GM23338 (cell line): ENCODE results near the gene OTUD7B. TPM values are rescaled to one million over a fixed set of nuclear protein-coding genes. Genes with fewer than 3 reads are reported as not detected.

Source experiments
- ATAC-seq: fragments of 200-7000 bp; cut with Tn5 transposase; 3 replicates; pipeline ENCODE4 v1.9.1; 2020
- DNase-seq: peaks from one replicate; pipeline ENCODE4 v3.0.0-alpha.2; 2015; ENCODE audit warnings: low spot score
- H2AFZ ChIP-seq: fragments of 200-600 bp; sonication (generic); 2 replicates; pipeline ENCODE4 v1.8.0; 2016; ENCODE audit warnings: antibody characterized with exemption, mild to moderate bottlenecking, moderate library complexity
- H3F3A ChIP-seq: fragments of 200-600 bp; sonication (generic); replicated peaks from 2 replicates; pipeline ENCODE4 v1.8.0; 2017; ENCODE audit warnings: antibody characterized with exemption, mixed run types, low read depth
- H3K27ac ChIP-seq: fragments of 200-600 bp; sonication (generic); 2 replicates; pipeline ENCODE4 v1.6.1; 2016; ENCODE audit warnings: low read depth
- H3K27me3 ChIP-seq: fragments of 200-600 bp; sonication (generic); 2 replicates; pipeline ENCODE4 v1.8.0; 2016; ENCODE audit warnings: mild to moderate bottlenecking, mixed run types, moderate library complexity; ENCODE audit not compliant: insufficient read depth
- H3K36me3 ChIP-seq: fragments of 200-600 bp; sonication (generic); 2 replicates; pipeline ENCODE4 v1.8.0; 2016; ENCODE audit warnings: mild to moderate bottlenecking; ENCODE audit not compliant: insufficient read depth
- H3K4me1 ChIP-seq: fragments of 200-600 bp; sonication (generic); 2 replicates; pipeline ENCODE4 v1.8.0; 2016; ENCODE audit warnings: mild to moderate bottlenecking, moderate library complexity; ENCODE audit not compliant: insufficient read depth
- H3K4me2 ChIP-seq: fragments of 200-600 bp; sonication (generic); 2 replicates; pipeline ENCODE4 v1.7.1; 2017; ENCODE audit warnings: mixed run types
- H3K4me3 ChIP-seq: fragments of 200-600 bp; sonication (generic); 2 replicates; pipeline ENCODE4 v1.6.1; 2016; ENCODE audit warnings: mixed run types
- H3K79me2 ChIP-seq: fragments of 200-600 bp; sonication (generic); replicated peaks from 2 replicates; pipeline ENCODE4 v1.8.0; 2017; ENCODE audit warnings: mild to moderate bottlenecking; ENCODE audit not compliant: insufficient read depth
- H3K9me2 ChIP-seq: fragments of 200-600 bp; sonication (generic); 2 replicates; pipeline ENCODE4 v1.8.0; 2017; ENCODE audit not compliant: insufficient read depth
- H4K20me1 ChIP-seq: fragments of 200-600 bp; sonication (generic); replicated peaks from 2 replicates; pipeline ENCODE4 v1.8.0; 2017; ENCODE audit warnings: mild to moderate bottlenecking; ENCODE audit not compliant: insufficient read depth
- H3K27ac Mint-ChIP-seq: 2 replicates; pipeline ENCODE4 v1.8.0; 2020; ENCODE audit warnings: inconsistent platforms, mild to moderate bottlenecking, moderate library complexity, mixed read lengths
- H3K27me3 Mint-ChIP-seq: 3 replicates; pipeline ENCODE4 v1.8.0; 2022; ENCODE audit warnings: low read depth, mild to moderate bottlenecking, moderate library complexity, mixed read lengths, inconsistent platforms; ENCODE audit not compliant: insufficient read depth, poor library complexity
- H3K36me3 Mint-ChIP-seq: 3 replicates; pipeline ENCODE4 v1.8.0; 2021; ENCODE audit warnings: low read depth, mild to moderate bottlenecking, inconsistent platforms, moderate library complexity, mixed read lengths
- H3K4me1 Mint-ChIP-seq: 3 replicates; pipeline ENCODE4 v1.8.0; 2020; ENCODE audit warnings: mild to moderate bottlenecking, inconsistent platforms, mixed read lengths
- H3K4me3 Mint-ChIP-seq: 3 replicates; pipeline ENCODE4 v1.8.0; 2021; ENCODE audit warnings: moderate library complexity, mild to moderate bottlenecking, inconsistent platforms, mixed read lengths
- H3K9me3 Mint-ChIP-seq: 3 replicates; pipeline ENCODE4 v1.8.0; 2020; ENCODE audit warnings: moderate library complexity, mild to moderate bottlenecking, inconsistent platforms, mixed read lengths
- CREB1 ChIP-seq: fragments of 250-450 bp; sonication (Bioruptor Pico); IDR thresholded peaks from 2 replicates; pipeline ENCODE4 v1.5.0; 2020; ENCODE audit warnings: low read depth, mild to moderate bottlenecking, moderate library complexity
- CTCF ChIP-seq, 2 experiments: fragments of 200-600 bp in 1 of 2; sonication (generic) in 1 of 2; conservative IDR thresholded peaks; 2 replicates each; pipeline versions ENCODE4 v1.5.1 to v1.6.1; 2016 to 2017; ENCODE audit warnings: antibody characterized with exemption in 2 of 2, low read depth in 2 of 2, mild to moderate bottlenecking in 2 of 2, moderate library complexity in 1 of 2
- EZH2 ChIP-seq: fragments of 200-600 bp; sonication (generic); IDR thresholded peaks from one replicate; pipeline ENCODE4 v1.8.0; 2017; ENCODE audit warnings: antibody characterized with exemption, mild to moderate bottlenecking, low read depth; ENCODE audit not compliant: unreplicated experiment
- EZH2phosphoT487 ChIP-seq: fragments of 200-600 bp; sonication (generic); IDR thresholded peaks from one replicate; pipeline ENCODE4 v1.8.1; 2018; ENCODE audit warnings: antibody characterized with exemption; ENCODE audit not compliant: unreplicated experiment
- JUNB ChIP-seq: IDR thresholded peaks from one replicate; pipeline ENCODE4 v1.6.1; 2016; ENCODE audit warnings: antibody characterized with exemption; ENCODE audit not compliant: unreplicated experiment
- NANOG ChIP-seq: IDR thresholded peaks from 2 replicates; pipeline ENCODE4 v1.6.1; 2016; ENCODE audit warnings: antibody characterized with exemption, borderline replicate concordance
- POLR2AphosphoS5 ChIP-seq: IDR thresholded peaks from 2 replicates; pipeline ENCODE4 v1.6.1; 2016; ENCODE audit warnings: antibody characterized with exemption, low read depth
- STAT1 ChIP-seq: IDR thresholded peaks from one replicate; pipeline ENCODE4 v1.6.1; 2016; ENCODE audit warnings: antibody characterized with exemption; ENCODE audit not compliant: unreplicated experiment
- ZNF114 ChIP-seq: fragments of 250-450 bp; sonication (Bioruptor Pico); IDR thresholded peaks from 2 replicates; pipeline ENCODE4 v1.5.0; 2020; ENCODE audit warnings: mild to moderate bottlenecking, moderate library complexity
- ZNF331 ChIP-seq: fragments of 250-450 bp; sonication (Bioruptor Pico); IDR thresholded peaks from 2 replicates; pipeline ENCODE4 v1.5.0; 2020; ENCODE audit warnings: low read depth, mild to moderate bottlenecking, moderate library complexity
- polyA plus RNA-seq: library from polyadenylated mRNA; unstranded; fragments of >200 nt; fragmentation: Nextera tagmentation; extraction: Ambion mirVana; gene quantifications from 2 replicates; pipeline ENCODE4 v1.2.1, GENCODE V29; 2016
- total RNA-seq: library from RNA; depleted of rRNA; stranded (reverse); fragments of >200 nt; shearing (Covaris generic); gene quantifications from 2 replicates; pipeline ENCODE4 v1.2.3, GENCODE V29; 2014
- TF ChIP-seq, protein P1 (sequence below): fragments of 250-450 bp; sonication (Bioruptor Pico); IDR thresholded peaks from 2 replicates; pipeline ENCODE4 v1.5.0; 2020; ENCODE audit warnings: mild to moderate bottlenecking, moderate library complexity

Gene OTUD7B
- total and polyA plus RNA-seq, 2 experiments from 2014 or later: 3.7 to 9.9 TPM

GRCh38 chr1:150008699-150009098 lies 1.8 kb downstream of the OTUD7B start:
- Histone ChIP-seq H3K4me1 (peaks cover 22% of the 10 kb centered on the region), H3K27me3 (no peaks in the 10 kb centered on the region), H3F3A (peaks cover 3% of the 10 kb centered on the region; the same call in 1 of the 2 replicates), H3K27ac (no peak overlapping the region), H4K20me1 (peaks cover 26% of the 10 kb centered on the region), H3K36me3 (no peaks in the 10 kb centered on the region), H3K79me2 (peaks cover 50% of the 10 kb centered on the region), H3K4me3 (peak overlapping the region; percentile 97), H3K4me2 (peak overlapping the region; percentile 82), H3K9me2 (no peaks in the 10 kb centered on the region), H2AFZ (no peak overlapping the region)
- Mint-ChIP-seq H3K36me3 (peaks cover 9% of the 10 kb centered on the region; the same call in 2 of the 3 replicates), H3K27me3 (peaks cover 6% of the 10 kb centered on the region), H3K27ac (no peak overlapping the region), H3K4me1 (peaks cover 24% of the 10 kb centered on the region), H3K9me3 (no peaks in the 10 kb centered on the region), H3K4me3 (peak overlapping the region; percentile 98)
- DNase-seq (no peak), ATAC-seq (no peak)
- TF ChIP-seq POLR2AphosphoS5: no peak

DNA sequence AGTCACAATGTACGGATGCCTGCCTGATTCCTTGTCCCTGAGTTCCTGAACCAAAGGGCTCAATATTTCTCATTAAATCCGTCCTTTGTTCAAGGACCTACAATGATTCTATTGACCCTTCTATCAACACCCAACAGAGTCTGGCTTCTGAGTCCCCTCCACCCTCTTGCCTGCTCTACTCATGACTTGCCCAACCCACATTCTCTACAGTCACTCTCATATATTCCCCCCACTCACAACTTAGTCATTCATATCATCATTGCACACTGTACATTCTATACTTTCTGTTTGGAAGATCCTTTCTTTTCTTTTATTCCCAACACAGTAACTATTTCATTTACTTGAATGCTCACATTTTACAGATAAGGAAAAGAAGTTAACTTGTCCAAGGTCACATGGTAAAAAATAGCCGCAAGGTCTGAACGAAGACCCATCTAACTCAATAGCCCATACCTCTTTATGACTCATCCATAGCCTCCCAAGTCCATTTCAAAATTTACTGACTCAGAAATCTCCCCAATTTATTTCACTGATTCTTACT lies 3.6 kb downstream of the OTUD7B start:
- Histone ChIP-seq H4K20me1 (peaks cover 36% of the 10 kb centered on the region), H3K27me3 (no peaks in the 10 kb centered on the region), H3F3A (peaks cover 3% of the 10 kb centered on the region; the same call in 1 of the 2 replicates), H3K4me2 (peak overlapping the region; percentile 82; the same call in 1 of the 2 replicates), H3K9me2 (no peaks in the 10 kb centered on the region), H2AFZ (no peak overlapping the region), H3K4me3 (no peak overlapping the region), H3K36me3 (no peaks in the 10 kb centered on the region), H3K27ac (no peak overlapping the region), H3K79me2 (peaks cover 64% of the 10 kb centered on the region), H3K4me1 (peaks cover 22% of the 10 kb centered on the region)
- Mint-ChIP-seq H3K27me3 (peaks cover 6% of the 10 kb centered on the region), H3K9me3 (no peaks in the 10 kb centered on the region), H3K27ac (no peak overlapping the region), H3K4me3 (no peak overlapping the region), H3K36me3 (peaks cover 14% of the 10 kb centered on the region), H3K4me1 (peaks cover 24% of the 10 kb centered on the region)
- DNase-seq: no peak
- ATAC-seq: no peak
- no peak for TF ChIP-seq ZNF331 (CRISPR knock-in tag)
- no peak for TF ChIP-seq EZH2phosphoT487
- TF ChIP-seq POLR2AphosphoS5: no peak
- TF ChIP-seq, protein P1, sequence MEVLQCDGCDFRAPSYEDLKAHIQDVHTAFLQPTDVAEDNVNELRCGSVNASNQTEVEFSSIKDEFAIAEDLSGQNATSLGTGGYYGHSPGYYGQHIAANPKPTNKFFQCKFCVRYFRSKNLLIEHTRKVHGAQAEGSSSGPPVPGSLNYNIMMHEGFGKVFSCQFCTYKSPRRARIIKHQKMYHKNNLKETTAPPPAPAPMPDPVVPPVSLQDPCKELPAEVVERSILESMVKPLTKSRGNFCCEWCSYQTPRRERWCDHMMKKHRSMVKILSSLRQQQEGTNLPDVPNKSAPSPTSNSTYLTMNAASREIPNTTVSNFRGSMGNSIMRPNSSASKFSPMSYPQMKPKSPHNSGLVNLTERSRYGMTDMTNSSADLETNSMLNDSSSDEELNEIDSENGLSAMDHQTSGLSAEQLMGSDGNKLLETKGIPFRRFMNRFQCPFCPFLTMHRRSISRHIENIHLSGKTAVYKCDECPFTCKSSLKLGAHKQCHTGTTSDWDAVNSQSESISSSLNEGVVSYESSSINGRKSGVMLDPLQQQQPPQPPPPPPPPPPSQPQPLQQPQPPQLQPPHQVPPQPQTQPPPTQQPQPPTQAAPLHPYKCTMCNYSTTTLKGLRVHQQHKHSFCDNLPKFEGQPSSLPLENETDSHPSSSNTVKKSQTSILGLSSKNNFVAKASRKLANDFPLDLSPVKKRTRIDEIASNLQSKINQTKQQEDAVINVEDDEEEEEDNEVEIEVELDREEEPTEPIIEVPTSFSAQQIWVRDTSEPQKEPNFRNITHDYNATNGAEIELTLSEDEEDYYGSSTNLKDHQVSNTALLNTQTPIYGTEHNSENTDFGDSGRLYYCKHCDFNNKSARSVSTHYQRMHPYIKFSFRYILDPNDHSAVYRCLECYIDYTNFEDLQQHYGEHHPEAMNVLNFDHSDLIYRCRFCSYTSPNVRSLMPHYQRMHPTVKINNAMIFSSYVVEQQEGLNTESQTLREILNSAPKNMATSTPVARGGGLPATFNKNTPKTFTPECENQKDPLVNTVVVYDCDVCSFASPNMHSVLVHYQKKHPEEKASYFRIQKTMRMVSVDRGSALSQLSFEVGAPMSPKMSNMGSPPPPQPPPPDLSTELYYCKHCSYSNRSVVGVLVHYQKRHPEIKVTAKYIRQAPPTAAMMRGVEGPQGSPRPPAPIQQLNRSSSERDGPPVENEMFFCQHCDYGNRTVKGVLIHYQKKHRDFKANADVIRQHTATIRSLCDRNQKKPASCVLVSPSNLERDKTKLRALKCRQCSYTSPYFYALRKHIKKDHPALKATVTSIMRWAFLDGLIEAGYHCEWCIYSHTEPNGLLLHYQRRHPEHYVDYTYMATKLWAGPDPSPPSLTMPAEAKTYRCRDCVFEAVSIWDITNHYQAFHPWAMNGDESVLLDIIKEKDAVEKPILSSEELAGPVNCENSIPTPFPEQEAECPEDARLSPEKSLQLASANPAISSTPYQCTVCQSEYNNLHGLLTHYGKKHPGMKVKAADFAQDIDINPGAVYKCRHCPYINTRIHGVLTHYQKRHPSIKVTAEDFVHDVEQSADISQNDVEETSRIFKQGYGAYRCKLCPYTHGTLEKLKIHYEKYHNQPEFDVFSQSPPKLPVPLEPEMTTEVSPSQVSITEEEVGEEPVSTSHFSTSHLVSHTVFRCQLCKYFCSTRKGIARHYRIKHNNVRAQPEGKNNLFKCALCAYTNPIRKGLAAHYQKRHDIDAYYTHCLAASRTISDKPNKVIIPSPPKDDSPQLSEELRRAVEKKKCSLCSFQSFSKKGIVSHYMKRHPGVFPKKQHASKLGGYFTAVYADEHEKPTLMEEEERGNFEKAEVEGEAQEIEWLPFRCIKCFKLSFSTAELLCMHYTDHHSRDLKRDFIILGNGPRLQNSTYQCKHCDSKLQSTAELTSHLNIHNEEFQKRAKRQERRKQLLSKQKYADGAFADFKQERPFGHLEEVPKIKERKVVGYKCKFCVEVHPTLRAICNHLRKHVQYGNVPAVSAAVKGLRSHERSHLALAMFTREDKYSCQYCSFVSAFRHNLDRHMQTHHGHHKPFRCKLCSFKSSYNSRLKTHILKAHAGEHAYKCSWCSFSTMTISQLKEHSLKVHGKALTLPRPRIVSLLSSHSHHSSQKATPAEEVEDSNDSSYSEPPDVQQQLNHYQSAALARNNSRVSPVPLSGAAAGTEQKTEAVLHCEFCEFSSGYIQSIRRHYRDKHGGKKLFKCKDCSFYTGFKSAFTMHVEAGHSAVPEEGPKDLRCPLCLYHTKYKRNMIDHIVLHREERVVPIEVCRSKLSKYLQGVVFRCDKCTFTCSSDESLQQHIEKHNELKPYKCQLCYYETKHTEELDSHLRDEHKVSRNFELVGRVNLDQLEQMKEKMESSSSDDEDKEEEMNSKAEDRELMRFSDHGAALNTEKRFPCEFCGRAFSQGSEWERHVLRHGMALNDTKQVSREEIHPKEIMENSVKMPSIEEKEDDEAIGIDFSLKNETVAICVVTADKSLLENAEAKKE (CRISPR knock-in tag): no peak
- TF ChIP-seq EZH2: no peak
- no peak for TF ChIP-seq JUNB
- TF ChIP-seq CREB1 (CRISPR knock-in tag): no peak
- TF ChIP-seq NANOG: no peak
- no peak for TF ChIP-seq ZNF114 (CRISPR knock-in tag)
- TF ChIP-seq CTCF (conservative IDR thresholded peaks at IDR 0.05; ENCODE audit: low read depth in 2 of 2): no peak
- TF ChIP-seq STAT1: no peak
